DMS153 treated with DMSO at 0.1 percent for 48 hours (cell line): ENCODE results near the gene RARS1.
"Not testable (repeated sequence)": the region's sequence is repeated elsewhere in the genome, so short reads cannot be mapped to it uniquely, and the experiment has no call there.

Experiments
- DNase-seq: peaks from one replicate; lab custom pipeline; 2025; ENCODE audit not compliant: unreplicated experiment; lab: John Stamatoyannopoulos, UW

Gene RARS1

GRCh38 chr5:168480601-168481000 is 5.7 kb upstream of the RARS1 start:
- no peak for DNase-seq

GRCh38 chr5:168481330-168481788 is 4.9 kb upstream of the RARS1 start:
- no peak for DNase-seq

GRCh38 chr5:168482361-168482760 is 3.9 kb upstream of the RARS1 start:
- DNase-seq = no peak

GRCh38 chr5:168489059-168489458 is 2.8 kb downstream of the RARS1 start:
- DNase-seq = no peak

GRCh38 chr5:168494057-168494555 is 7.8 kb downstream of the RARS1 start:
- no peak for DNase-seq

- no peak for DNase-seq
These were observed 16.4 kb downstream of the RARS1 start for GRCh38 chr5:168502563-168503237.

GRCh38 chr5:168513861-168514428 is 27.7 kb downstream of the RARS1 start:
- no peak for DNase-seq

- no peak for DNase-seq
These were observed 39.6 kb downstream of the RARS1 start for GRCh38 chr5:168525856-168526255.

- DNase-seq = no peak
These were observed 41.6 kb downstream of the RARS1 start for GRCh38 chr5:168527756-168528295.

- DNase-seq = no peak
These were observed 42.5 kb downstream of the RARS1 start, which contains the start of gene FBLL1 for GRCh38 chr5:168528521-168529373. Gene FBLL1 (plus strand): TSS chr5:168529305. CDS start chr5:168529505, 200 bp downstream.

GRCh38 chr5:168529374-168530234 is 43.3 kb downstream of the RARS1 start:
- no peak for DNase-seq

- no peak for DNase-seq
These were observed 44.4 kb downstream of the RARS1 start for GRCh38 chr5:168530621-168531150.

- DNase-seq = no peak
These were observed 44.9 kb downstream of the RARS1 start for GRCh38 chr5:168531191-168531590.

GRCh38 chr5:168531987-168532864 is 46.0 kb downstream of the RARS1 start:
- DNase-seq = no peak

- DNase-seq = not testable (repeated sequence)
These were observed 48.1 kb downstream of the RARS1 start for GRCh38 chr5:168534351-168534750.

GRCh38 chr5:168537176-168537575 is 50.9 kb downstream of the RARS1 start:
- DNase-seq = no peak

GRCh38 chr5:168549554-168549953 is 63.3 kb downstream of the RARS1 start:
- DNase-seq = no peak

GRCh38 chr5:168550656-168551055 is 64.4 kb downstream of the RARS1 start:
- no peak for DNase-seq

GRCh38 chr5:168552146-168552545 is 65.9 kb downstream of the RARS1 start:
- no peak for DNase-seq
